IMR-90 (cell line): ENCODE data around the gene ARSJ. TPM values are rescaled to one million over a fixed set of nuclear protein-coding genes. Genes with fewer than 3 reads are reported as not detected.

Experiments used
- ATAC-seq: fragments of 200-7000 bp; cut with Tn5 transposase; 2 replicates; pipeline ENCODE4 v1.9.1; 2020; ENCODE audit warnings: low read depth, mild to moderate bottlenecking, moderate library complexity
- BruUV-seq: library from RNA; stranded (reverse); fragments of 400-500 nt; replicated peaks from 2 replicates; lab custom pipeline; 2021; lab: Mats Ljungman, UMichigan
- CTCF ChIA-PET: fragments of 300-600 bp; formaldehyde crosslinking; extraction: SDS; loops from one replicate; lab custom pipeline; 2021; ENCODE audit warnings: antibody characterized with exemption; lab: Yijun Ruan, JAX
- POLR2A ChIA-PET: fragments of 300-600 bp; sonication (Branson Sonifier 250); formaldehyde crosslinking; loops from one replicate; lab custom pipeline; 2022; ENCODE audit warnings: antibody characterized with exemption; ENCODE audit not compliant: unreplicated experiment; lab: Charles Lee
- DNase-seq: peaks from one replicate; pipeline ENCODE4 v3.0.0; 2013
- H2AFZ ChIP-seq: replicated peaks from 2 replicates; pipeline ENCODE3; 2013; ENCODE audit warnings: low read length, mild to moderate bottlenecking; ENCODE audit not compliant: poor library complexity
- H2AK5ac ChIP-seq: 2 replicates; pipeline ENCODE4 v1.6.1; 2013; ENCODE audit warnings: low read depth, low read length, inconsistent platforms
- H2AK9ac ChIP-seq: replicated peaks from 2 replicates; pipeline ENCODE3; 2013; ENCODE audit warnings: mild to moderate bottlenecking, low read depth, low read length, moderate library complexity; ENCODE audit not compliant: poor library complexity
- H2BK120ac ChIP-seq: 2 replicates; pipeline ENCODE4 v1.6.1; 2013; ENCODE audit warnings: low read depth, low read length, inconsistent platforms
- H2BK15ac ChIP-seq: 3 replicates; pipeline ENCODE4 v1.6.1; 2013; ENCODE audit warnings: low read depth, low read length, inconsistent platforms
- H2BK20ac ChIP-seq: 2 replicates; pipeline ENCODE4 v1.6.1; 2013; ENCODE audit warnings: low read depth, mild to moderate bottlenecking, inconsistent platforms, low read length, moderate library complexity
- H2BK5ac ChIP-seq: 2 replicates; pipeline ENCODE4 v1.6.1; 2013; ENCODE audit warnings: mild to moderate bottlenecking, low read depth, low read length, inconsistent platforms; ENCODE audit not compliant: poor library complexity, severe bottlenecking
- H3K14ac ChIP-seq: replicated peaks from 2 replicates; pipeline ENCODE4 v1.6.1; 2013; ENCODE audit warnings: low read depth, low read length, inconsistent platforms
- H3K18ac ChIP-seq: 2 replicates; pipeline ENCODE4 v1.6.1; 2013; ENCODE audit warnings: low read depth, low read length, control low read depth
- H3K23ac ChIP-seq: 2 replicates; pipeline ENCODE4 v1.6.1; 2013; ENCODE audit warnings: low read depth, low read length, inconsistent platforms
- H3K27ac ChIP-seq: 2 replicates; pipeline ENCODE4 v1.5.1; 2013; ENCODE audit warnings: mild to moderate bottlenecking, control low read depth, low read length; ENCODE audit not compliant: insufficient read depth
- H3K27me3 ChIP-seq: 2 replicates; pipeline ENCODE4 v1.6.1; 2013; ENCODE audit warnings: low read length; ENCODE audit not compliant: control insufficient read depth, insufficient read depth
- H3K36me3 ChIP-seq: 2 replicates; pipeline ENCODE4 v1.6.1; 2013; ENCODE audit warnings: low read length, mixed read lengths; ENCODE audit not compliant: control insufficient read depth, insufficient read depth
- H3K4ac ChIP-seq: 2 replicates; pipeline ENCODE4 v1.6.1; 2013; ENCODE audit warnings: low read depth, low read length, inconsistent platforms
- H3K4me1 ChIP-seq: 2 replicates; pipeline ENCODE4 v1.6.1; 2013; ENCODE audit warnings: low read length, mixed read lengths; ENCODE audit not compliant: control insufficient read depth, insufficient read depth
- H3K4me2 ChIP-seq: 2 replicates; pipeline ENCODE4 v1.6.1; 2013; ENCODE audit warnings: low read depth, mild to moderate bottlenecking, control low read depth, low read length, moderate library complexity
- H3K4me3 ChIP-seq: 2 replicates; pipeline ENCODE4 v1.5.1; 2013; ENCODE audit warnings: low read depth, mild to moderate bottlenecking, control low read depth, low read length, moderate library complexity; ENCODE audit not compliant: insufficient read depth
- H3K56ac ChIP-seq: 2 replicates; pipeline ENCODE4 v1.6.1; 2013; ENCODE audit warnings: low read length, inconsistent platforms; ENCODE audit not compliant: insufficient read depth; ENCODE audit errors: extremely low read depth
- H3K79me1 ChIP-seq, 2 experiments: 2 replicates each; pipeline ENCODE4 v1.6.1; 2013; ENCODE audit warnings: low read length in 2 of 2, inconsistent platforms in 1 of 2, low read depth in 1 of 2
- H3K9ac ChIP-seq: 2 replicates; pipeline ENCODE4 v1.6.1; 2013; ENCODE audit warnings: low read depth, low read length, control low read depth
- H3K9me1 ChIP-seq: 2 replicates; pipeline ENCODE4 v1.6.1; 2013; ENCODE audit warnings: low read length, inconsistent platforms; ENCODE audit not compliant: insufficient read depth
- H3K9me3 ChIP-seq: 2 replicates; pipeline ENCODE4 v1.6.1; 2013; ENCODE audit warnings: low read length; ENCODE audit not compliant: control insufficient read depth, insufficient read depth
- H4K20me1 ChIP-seq: 2 replicates; pipeline ENCODE4 v1.6.1; 2013; ENCODE audit warnings: low read length, inconsistent platforms; ENCODE audit not compliant: insufficient read depth
- H4K5ac ChIP-seq: 2 replicates; pipeline ENCODE4 v1.6.1; 2013; ENCODE audit warnings: mild to moderate bottlenecking, low read depth, low read length, control low read depth
- H4K8ac ChIP-seq, 2 experiments: 2 replicates each; pipeline ENCODE4 v1.6.1; 2013; ENCODE audit warnings: low read depth in 2 of 2, low read length in 2 of 2, control low read depth in 1 of 2, inconsistent platforms in 1 of 2
- H4K91ac ChIP-seq: 2 replicates; pipeline ENCODE4 v1.6.1; 2013; ENCODE audit warnings: low read depth, low read length, inconsistent platforms; ENCODE audit not compliant: insufficient read depth
- BHLHE40 ChIP-seq: fragments of 150-350 bp; IDR thresholded peaks from 2 replicates; pipeline ENCODE4 v1.6.1; 2016; ENCODE audit warnings: mild to moderate bottlenecking, low read depth, low read length
- CEBPB ChIP-seq: IDR thresholded peaks from 2 replicates; pipeline ENCODE4 v1.6.1; 2012; ENCODE audit warnings: low read depth, low read length, improper control_type of control experiment
- CHD1 ChIP-seq: IDR thresholded peaks from 2 replicates; pipeline ENCODE4 v1.6.1; 2012; ENCODE audit warnings: low read depth, low read length, improper control_type of control experiment
- FOS ChIP-seq: fragments of 150-350 bp; IDR thresholded peaks from 2 replicates; pipeline ENCODE4 v1.6.1; 2016; ENCODE audit warnings: low read depth, low read length
- NFE2L2 ChIP-seq: fragments of 150-350 bp; IDR thresholded peaks from 2 replicates; pipeline ENCODE4 v1.6.1; 2016; ENCODE audit warnings: low read depth, mild to moderate bottlenecking, low read length
- POLR2A ChIP-seq: IDR thresholded peaks from 2 replicates; pipeline ENCODE4 v1.6.1; 2012; ENCODE audit warnings: mild to moderate bottlenecking, low read depth, low read length
- RFX5 ChIP-seq: IDR thresholded peaks from 2 replicates; pipeline ENCODE4 v1.8.0; 2012; ENCODE audit warnings: low read depth, mild to moderate bottlenecking, low read length, moderate library complexity
- WGBS, 2 experiments: methylation state at CpG; one replicate each; pipeline versions ENCODE4 v1.1.5 to v1.1.7; 2013; ENCODE audit warnings: missing lambda C conversion rate in 2 of 2; ENCODE audit not compliant: insufficient read length in 1 of 2; ENCODE audit errors: extremely low coverage in 2 of 2; 5-methylcytosine and 5-hydroxymethylcytosine counted together
- dilution Hi-C: fragments of 300-500 bp; cut with HindIII; formaldehyde crosslinking; loops from one replicate; pipeline ENCODE4 v1.14.3; 2018; ENCODE audit warnings: low sequenced_read_pairs; ENCODE audit not compliant: unreplicated experiment
- in situ Hi-C: fragments of 300-500 bp; cut with MboI; formaldehyde crosslinking; loops from 3 replicates; pipeline ENCODE4 v1.14.3; 2019; ENCODE audit warnings: low sequenced_read_pairs, inconsistent platforms, mixed read lengths
- intact Hi-C: fragments of 100-400 bp; cut with micrococcal nuclease; formaldehyde crosslinking; loops from 2 replicates; pipeline ENCODE4 v1.10.0; 2022
- polyA plus RNA-seq, 3 experiments: library from polyadenylated mRNA; depleted of rRNA; stranded (reverse); fragments of >200 nt; gene quantifications; 2 replicates each; pipeline ENCODE4 v1.2.3, GENCODE V29; 2012; ENCODE audit warnings: low replicate concordance in 1 of 3
- total RNA-seq: library from RNA; depleted of rRNA; stranded (reverse); fragments of >200 nt; gene quantifications from 2 replicates; pipeline ENCODE4 v1.2.3, GENCODE V29; 2012
- TF ChIP-seq, protein P1 (sequence below): conservative IDR thresholded peaks from 2 replicates; pipeline ENCODE4 v1.5.1; 2012; ENCODE audit warnings: mild to moderate bottlenecking, low read depth, low read length, improper control_type of control experiment
- TF ChIP-seq, protein P2 (sequence below): fragments of 150-350 bp; IDR thresholded peaks from 2 replicates; pipeline ENCODE4 v1.6.1; 2016; ENCODE audit warnings: low read depth, mild to moderate bottlenecking, low read length, moderate library complexity, borderline replicate concordance
- TF ChIP-seq, protein P3 (sequence below): fragments of 150-350 bp; IDR thresholded peaks from 2 replicates; pipeline ENCODE4 v1.6.1; 2017; ENCODE audit warnings: mild to moderate bottlenecking, antibody characterized with exemption, low read length, low read depth

ARSJ gene
- total and polyA plus RNA-seq, 2 of the 4 experiments (the other 2 are of a cell fraction): 47.7 to 143 TPM

DNA sequence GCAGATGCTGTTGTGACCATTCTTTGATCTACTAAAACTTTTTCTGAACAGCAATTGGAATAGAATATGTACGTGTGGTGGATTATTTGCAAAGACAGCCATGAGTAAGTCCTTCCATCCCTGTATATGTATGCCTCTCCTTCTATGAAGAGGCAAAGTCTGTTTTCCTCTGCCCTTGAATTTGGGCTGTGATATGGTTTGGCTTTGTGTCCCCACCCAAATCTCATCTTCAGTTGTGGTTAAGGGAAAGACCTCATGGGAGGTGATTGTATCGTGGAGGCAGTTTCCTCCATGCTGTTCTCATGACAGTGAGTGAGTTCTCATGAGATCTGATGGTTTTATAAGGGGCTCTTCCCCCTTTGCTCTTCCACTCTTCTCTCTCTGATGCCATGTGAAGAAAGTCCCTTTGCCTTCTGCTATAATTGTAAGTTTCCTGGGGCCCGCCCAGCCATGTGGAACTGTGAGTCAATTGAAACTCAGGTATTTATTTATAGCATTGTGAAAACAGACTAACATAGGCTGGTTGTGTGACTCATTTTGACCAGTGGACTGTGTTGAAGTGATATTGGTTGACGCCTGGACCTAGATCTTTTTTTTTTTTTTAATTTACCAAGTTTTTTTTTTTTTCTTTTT is 109.6 kb downstream of the ARSJ start:
- no peaks in the 10 kb centered on the region for H3K79me1 ChIP-seq
- peaks cover 4% of the 10 kb centered on the region; the same call in 1 of the 2 replicates for H3K4me1 ChIP-seq
- ATAC-seq (no peak; the same call in 1 of the 2 replicates), DNase-seq (peak; percentile 74)
- H2AK9ac ChIP-seq: no peak overlapping the region
- dilution Hi-C loops (no loop called here), intact Hi-C loops (no loop called here), in situ Hi-C loops (no loop called here)
- H3K4me3 ChIP-seq: no peak overlapping the region
- ChIA-PET CTCF (no interaction called here), POLR2A (no interaction called here)
- H3K27ac ChIP-seq: no peak overlapping the region
- no peak overlapping the region; the same call in 1 of the 2 replicates for H3K18ac ChIP-seq
- no peak overlapping the region for H3K4me2 ChIP-seq
- no peaks in the 10 kb centered on the region for H4K20me1 ChIP-seq
- TF ChIP-seq CEBPB (no peak), NFE2L2 (no peak), FOS (no peak), BHLHE40 (no peak), CHD1 (no peak), RFX5 (no peak), POLR2A (no peak)
- TF ChIP-seq, protein P1, sequence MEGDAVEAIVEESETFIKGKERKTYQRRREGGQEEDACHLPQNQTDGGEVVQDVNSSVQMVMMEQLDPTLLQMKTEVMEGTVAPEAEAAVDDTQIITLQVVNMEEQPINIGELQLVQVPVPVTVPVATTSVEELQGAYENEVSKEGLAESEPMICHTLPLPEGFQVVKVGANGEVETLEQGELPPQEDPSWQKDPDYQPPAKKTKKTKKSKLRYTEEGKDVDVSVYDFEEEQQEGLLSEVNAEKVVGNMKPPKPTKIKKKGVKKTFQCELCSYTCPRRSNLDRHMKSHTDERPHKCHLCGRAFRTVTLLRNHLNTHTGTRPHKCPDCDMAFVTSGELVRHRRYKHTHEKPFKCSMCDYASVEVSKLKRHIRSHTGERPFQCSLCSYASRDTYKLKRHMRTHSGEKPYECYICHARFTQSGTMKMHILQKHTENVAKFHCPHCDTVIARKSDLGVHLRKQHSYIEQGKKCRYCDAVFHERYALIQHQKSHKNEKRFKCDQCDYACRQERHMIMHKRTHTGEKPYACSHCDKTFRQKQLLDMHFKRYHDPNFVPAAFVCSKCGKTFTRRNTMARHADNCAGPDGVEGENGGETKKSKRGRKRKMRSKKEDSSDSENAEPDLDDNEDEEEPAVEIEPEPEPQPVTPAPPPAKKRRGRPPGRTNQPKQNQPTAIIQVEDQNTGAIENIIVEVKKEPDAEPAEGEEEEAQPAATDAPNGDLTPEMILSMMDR: no peak
- TF ChIP-seq, protein P2, sequence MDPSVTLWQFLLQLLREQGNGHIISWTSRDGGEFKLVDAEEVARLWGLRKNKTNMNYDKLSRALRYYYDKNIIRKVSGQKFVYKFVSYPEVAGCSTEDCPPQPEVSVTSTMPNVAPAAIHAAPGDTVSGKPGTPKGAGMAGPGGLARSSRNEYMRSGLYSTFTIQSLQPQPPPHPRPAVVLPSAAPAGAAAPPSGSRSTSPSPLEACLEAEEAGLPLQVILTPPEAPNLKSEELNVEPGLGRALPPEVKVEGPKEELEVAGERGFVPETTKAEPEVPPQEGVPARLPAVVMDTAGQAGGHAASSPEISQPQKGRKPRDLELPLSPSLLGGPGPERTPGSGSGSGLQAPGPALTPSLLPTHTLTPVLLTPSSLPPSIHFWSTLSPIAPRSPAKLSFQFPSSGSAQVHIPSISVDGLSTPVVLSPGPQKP: no peak
- TF ChIP-seq, protein P3, sequence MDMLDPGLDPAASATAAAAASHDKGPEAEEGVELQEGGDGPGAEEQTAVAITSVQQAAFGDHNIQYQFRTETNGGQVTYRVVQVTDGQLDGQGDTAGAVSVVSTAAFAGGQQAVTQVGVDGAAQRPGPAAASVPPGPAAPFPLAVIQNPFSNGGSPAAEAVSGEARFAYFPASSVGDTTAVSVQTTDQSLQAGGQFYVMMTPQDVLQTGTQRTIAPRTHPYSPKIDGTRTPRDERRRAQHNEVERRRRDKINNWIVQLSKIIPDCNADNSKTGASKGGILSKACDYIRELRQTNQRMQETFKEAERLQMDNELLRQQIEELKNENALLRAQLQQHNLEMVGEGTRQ: no peak
- H2BK20ac ChIP-seq: peak overlapping the region; percentile 78; the same call in 1 of the 2 replicates
- no peaks in the 10 kb centered on the region for H3K27me3 ChIP-seq
- H3K56ac ChIP-seq: no peak overlapping the region
- H3K9me1 ChIP-seq: peaks cover 3% of the 10 kb centered on the region
- peak overlapping the region; percentile 37 for H2BK5ac ChIP-seq
- H4K91ac ChIP-seq: no peak overlapping the region; the same call in 1 of the 2 replicates
- H3K14ac ChIP-seq: peak overlapping the region; percentile 87
- H3K23ac ChIP-seq: no peak overlapping the region
- H2BK15ac ChIP-seq: peak overlapping the region; percentile 89; the same call in 1 of the 3 replicates
- H3K4ac ChIP-seq: no peak overlapping the region
- BruUV-seq: no TSS peak
- no peak overlapping the region for H2AFZ ChIP-seq
- no peaks in the 10 kb centered on the region for H3K9me3 ChIP-seq
- no peaks in the 10 kb centered on the region for H3K36me3 ChIP-seq
- H3K9ac ChIP-seq: no peak overlapping the region
- no CpG with 5 or more reads among the region's 4 CpGs for WGBS, 2 experiments
- peak overlapping the region; percentile 12; the same call in 1 of the 2 replicates for H4K5ac ChIP-seq
- no peak overlapping the region; a peak in 1 of 4 replicates for H4K8ac ChIP-seq
- H2AK5ac ChIP-seq: peak overlapping the region; percentile 45; the same call in 1 of the 2 replicates
- H2BK120ac ChIP-seq: peak overlapping the region; percentile 58
